ENCODE data around the gene GUCA1C. TPM values are rescaled to one million over a fixed set of nuclear protein-coding genes. Genes with fewer than 3 reads are reported as not detected.

GUCA1C gene
- total and polyA plus RNA-seq, 10 of the 15 experiments (the other 5 are each of a cell fraction or from before 2014, with no cell fraction given): not detected

GRCh38 chr3:108879915-108880314 is 73.8 kb downstream of the GUCA1C start:
- ChIA-PET POLR2A (interaction anchor here (0.6 kb wide), 1 partner anchor 197 kb away, joined by 4 read pairs; no protein-coding TSS in a partner anchor), CTCF (no interaction called here), RAD21 (ENCODE audit: unreplicated experiment) (no interaction called here), SMC1A (ENCODE audit: uncharacterized antibody, unreplicated experiment) (no interaction called here)
- Histone ChIP-seq H3K4me1 (ENCODE audit: control insufficient read depth, insufficient read depth, low read length) (no peaks in the 10 kb centered on the region), H3K79me2 (ENCODE audit: control insufficient read depth, insufficient read depth, low read length) (no peaks in the 10 kb centered on the region), H3K36me3 (ENCODE audit: control insufficient read depth in 2 of 2, insufficient read depth in 2 of 2, low read length in 1 of 2) (no peaks in the 10 kb centered on the region), H4K20me1 (ENCODE audit: control insufficient read depth, insufficient read depth) (no peaks in the 10 kb centered on the region), H3K27me3 (replicated peaks in 1 of 2; ENCODE audit: control insufficient read depth in 2 of 2, insufficient read depth in 2 of 2, low read length in 1 of 2) (no peaks in the 10 kb centered on the region; a peak in 1 of 4 replicates), H3K9me3 (replicated peaks; ENCODE audit: control insufficient read depth, insufficient read depth, low read length) (no peaks in the 10 kb centered on the region), H3K27ac (ENCODE audit: control insufficient read depth, insufficient read depth) (no peak overlapping the region), H2AFZ (ENCODE audit: control insufficient read depth, low read depth, low read length) (no peak overlapping the region), H3K4me3 (no peak overlapping the region), H3K9ac (ENCODE audit: control insufficient read depth, insufficient read depth, low read length) (no peak overlapping the region), H3K4me2 (ENCODE audit: control insufficient read depth, insufficient read depth) (no peak overlapping the region)
- TF ChIP-seq ATF7 (IDR thresholded peaks at IDR 0.05; ENCODE audit: low read depth): no peak
- TF ChIP-seq CTCF (IDR thresholded peaks at IDR 0.05 in 2 of 3, conservative IDR thresholded peaks at IDR 0.05 in 1 of 3; ENCODE audit: control insufficient read depth in 2 of 3, extremely low read depth in 1 of 3, insufficient read depth in 1 of 3, low read depth in 3 of 3, low read length in 3 of 3): peak in 1 of 3 experiments; percentile 4; a peak in 1 of 6 replicates
- no TSS peak for BruUV-seq (replicated peaks)
- FAIRE-seq: no peak
- intact Hi-C loops (cut with micrococcal nuclease; ENCODE audit: unreplicated experiment) (no loop called here), in situ Hi-C loops (cut with MboI) (no loop called here)
- 67% methylated on average over 8 of the region's 8 CpGs for WGBS (ENCODE audit: insufficient coverage, insufficient replicate concordance, low lambda C conversion rate, missing lambda C conversion rate)
- ATAC-seq: peak; percentile 38; the same call in 1 of the 3 replicates
- no peak for DNase-seq (ENCODE audit: low read depth, low spot score)

- no peaks in the 10 kb centered on the region; a peak in 1 of 4 replicates for H3K27me3 ChIP-seq (replicated peaks in 1 of 2; ENCODE audit: control insufficient read depth in 2 of 2, insufficient read depth in 2 of 2, low read length in 1 of 2)
- DNase-seq (ENCODE audit: low read depth, low spot score): no peak
- ChIA-PET POLR2A (no interaction called here), CTCF (interaction anchor here (1.1 kb wide), 1 partner anchor 9 kb away, joined by 4 read pairs; no protein-coding TSS in a partner anchor), RAD21 (ENCODE audit: unreplicated experiment) (no interaction called here), SMC1A (ENCODE audit: uncharacterized antibody, unreplicated experiment) (no interaction called here)
- TF ChIP-seq RFX5 (IDR thresholded peaks at IDR 0.05; ENCODE audit: low read depth, low read length) (no peak), TAF1 (IDR thresholded peaks at IDR 0.05; ENCODE audit: borderline replicate concordance, low read depth, low read length) (no peak), SREBF2 (IDR thresholded peaks at IDR 0.05; ENCODE audit: low read length) (no peak)
- no peaks in the 10 kb centered on the region for H3K79me2 ChIP-seq (ENCODE audit: control insufficient read depth, insufficient read depth, low read length)
- H3K4me3 ChIP-seq: no peak overlapping the region
- H2AFZ ChIP-seq (ENCODE audit: control insufficient read depth, low read depth, low read length): no peak overlapping the region
- ATAC-seq: no peak
- FAIRE-seq: no peak
- no peaks in the 10 kb centered on the region for H3K4me1 ChIP-seq (ENCODE audit: control insufficient read depth, insufficient read depth, low read length)
- H3K9ac ChIP-seq (ENCODE audit: control insufficient read depth, insufficient read depth, low read length): no peak overlapping the region
- no peaks in the 10 kb centered on the region for H4K20me1 ChIP-seq (ENCODE audit: control insufficient read depth, insufficient read depth)
- H3K27ac ChIP-seq (ENCODE audit: control insufficient read depth, insufficient read depth): no peak overlapping the region
- no TSS peak for BruUV-seq (replicated peaks)
- no peaks in the 10 kb centered on the region for H3K9me3 ChIP-seq (replicated peaks; ENCODE audit: control insufficient read depth, insufficient read depth, low read length)
- WGBS (ENCODE audit: insufficient coverage, insufficient replicate concordance, low lambda C conversion rate, missing lambda C conversion rate): 0% methylated on average over 1 of the region's 1 CpG
- intact Hi-C loops (cut with micrococcal nuclease; ENCODE audit: unreplicated experiment): no loop called here
- H3K36me3 ChIP-seq (ENCODE audit: control insufficient read depth in 2 of 2, insufficient read depth in 2 of 2, low read length in 1 of 2): no peaks in the 10 kb centered on the region
- no peak overlapping the region for H3K4me2 ChIP-seq (ENCODE audit: control insufficient read depth, insufficient read depth)
- in situ Hi-C loops (cut with MboI): no loop called here
Measured at GRCh38 chr3:108877901-108878300, 75.8 kb downstream of the GUCA1C start.

Measured in GM12878 (cell line).